NCI-H2081 treated with DMSO at 0.1 percent for 48 hours (cell line): ENCODE measurements around the gene CLEC1B.
"Not testable (repeated sequence)": the region's sequence is repeated elsewhere in the genome, so short reads cannot be mapped to it uniquely, and the experiment has no call there.

Source experiments
- DNase-seq: peaks from one replicate; lab custom pipeline; 2025; lab: John Stamatoyannopoulos, UW

CLEC1B gene

GRCh38 chr12:9999016-9999415 is at the start of gene CLEC1B:
TSS of gene CLEC1B (minus strand) at chr12:9999121. CDS start at chr12:9999100, 21 bp downstream.
- no peak for DNase-seq

GRCh38 chr12:10048526-10048925 is 49.6 kb upstream of the CLEC1B start:
- DNase-seq, result no peak

- DNase-seq, result no peak
These were observed 43.2 kb upstream of the CLEC1B start for GRCh38 chr12:10042167-10042566.

GRCh38 chr12:10033783-10034545 is 35.0 kb upstream of the CLEC1B start:
- DNase-seq, result no peak

- DNase-seq, result no peak
These were observed 32.9 kb upstream of the CLEC1B start for GRCh38 chr12:10031771-10032175.

GRCh38 chr12:10031321-10031720 is 32.4 kb upstream of the CLEC1B start:
- DNase-seq, result no peak

GRCh38 chr12:10030446-10030845 is 31.5 kb upstream of the CLEC1B start, which contains the start of gene CLEC9A:
TSS of gene CLEC9A (plus strand) at chr12:10030682. CDS start at chr12:10052688, 22,006 bp downstream.
- no peak for DNase-seq

GRCh38 chr12:10027721-10028120 is 28.8 kb upstream of the CLEC1B start:
- DNase-seq, result no peak

GRCh38 chr12:10027311-10027710 is 28.4 kb upstream of the CLEC1B start:
- no peak for DNase-seq

- DNase-seq, result not testable (repeated sequence)
These were observed 27.7 kb upstream of the CLEC1B start for GRCh38 chr12:10026666-10027065.

GRCh38 chr12:10025236-10025635 is 26.3 kb upstream of the CLEC1B start:
- DNase-seq, result no peak

GRCh38 chr12:10021342-10021741 is 22.4 kb upstream of the CLEC1B start:
- no peak for DNase-seq

- DNase-seq, result no peak
These were observed 19.5 kb upstream of the CLEC1B start for GRCh38 chr12:10018386-10018785.

GRCh38 chr12:10016881-10017280 is 18.0 kb upstream of the CLEC1B start:
- no peak for DNase-seq

- no peak for DNase-seq
These were observed 16.5 kb upstream of the CLEC1B start for GRCh38 chr12:10015450-10015849.

GRCh38 chr12:10012630-10013330 is 13.9 kb upstream of the CLEC1B start:
- DNase-seq, result no peak

- DNase-seq, result no peak
These were observed 2.4 kb upstream of the CLEC1B start for GRCh38 chr12:10001171-10001776.

GRCh38 chr12:9992296-9992695 is 6.6 kb downstream of the CLEC1B start:
- DNase-seq, result no peak

- DNase-seq, result no peak
These were observed 7.0 kb downstream of the CLEC1B start for GRCh38 chr12:9991876-9992275.

GRCh38 chr12:9980126-9980525 is 18.8 kb downstream of the CLEC1B start:
- no peak for DNase-seq

GRCh38 chr12:9977916-9978315 is 21.0 kb downstream of the CLEC1B start:
- no peak for DNase-seq

- not testable (repeated sequence) for DNase-seq
These were observed 22.3 kb downstream of the CLEC1B start for GRCh38 chr12:9976626-9977025.

GRCh38 chr12:9975614-9976013 is 23.3 kb downstream of the CLEC1B start:
- DNase-seq, result no peak
